GM12878 (cell line): ENCODE data around the gene RPS16. TPM values are rescaled to one million over a fixed set of nuclear protein-coding genes. Genes with fewer than 3 reads are reported as not detected.

ENCODE experiments used
- CBX5 ChIP-seq: sonication (generic); IDR thresholded peaks from 2 replicates; pipeline ENCODE4 v1.6.1; 2016; ENCODE audit warnings: low read depth, moderate library complexity, mild to moderate bottlenecking, inconsistent platforms
- CREB1 ChIP-seq: IDR thresholded peaks from 2 replicates; pipeline ENCODE4 v1.6.1; 2012; ENCODE audit warnings: low read depth, mild to moderate bottlenecking, inconsistent platforms
- EP300 ChIP-seq, 2 experiments: fragments of 150-350 bp in 1 of 2; IDR thresholded peaks; 2 replicates each; pipeline ENCODE4 v1.6.1; 2011 to 2012; ENCODE audit warnings: low read depth in 2 of 2, low read length in 2 of 2, borderline replicate concordance in 1 of 2, improper control_type of control experiment in 1 of 2, inconsistent platforms in 1 of 2; ENCODE audit not compliant: control insufficient read depth in 1 of 2
- ETV6 ChIP-seq, 2 experiments: fragments of 450-650 bp in 1 of 2; IDR thresholded peaks in 1 of 2; conservative IDR thresholded peaks in 1 of 2; 2 replicates each; pipeline ENCODE4 v1.6.1; 2014; ENCODE audit warnings: antibody characterized with exemption in 1 of 2, borderline replicate concordance in 1 of 2, low read depth in 1 of 2, mild to moderate bottlenecking in 1 of 2, moderate library complexity in 1 of 2
- IKZF2 ChIP-seq, 2 experiments: fragments of 450-650 bp; IDR thresholded peaks; 2 replicates each; pipeline ENCODE4 v1.6.1; 2017; ENCODE audit warnings: mild to moderate bottlenecking in 2 of 2, moderate library complexity in 2 of 2
- JUND ChIP-seq: IDR thresholded peaks from 2 replicates; pipeline ENCODE4 v1.6.1; 2012; ENCODE audit warnings: low read depth, mild to moderate bottlenecking, low read length, improper control_type of control experiment, moderate library complexity
- LARP7 ChIP-seq: fragments of 450-650 bp; IDR thresholded peaks from 2 replicates; pipeline ENCODE4 v1.6.1; 2017; ENCODE audit warnings: mild to moderate bottlenecking
- NBN ChIP-seq: fragments of 450-650 bp; IDR thresholded peaks from 2 replicates; pipeline ENCODE4 v1.6.1; 2016
- NFYB ChIP-seq: IDR thresholded peaks from 2 replicates; pipeline ENCODE4 v1.6.1; 2011; ENCODE audit warnings: low read depth, mild to moderate bottlenecking, low read length, improper control_type of control experiment, moderate library complexity; ENCODE audit not compliant: insufficient read depth
- NR2C1 ChIP-seq: fragments of 450-650 bp; IDR thresholded peaks from 2 replicates; pipeline ENCODE4 v1.6.1; 2017; ENCODE audit warnings: antibody characterized with exemption, mild to moderate bottlenecking, moderate library complexity
- NRF1 ChIP-seq: conservative IDR thresholded peaks from 2 replicates; pipeline ENCODE4 v1.6.1; 2011; ENCODE audit warnings: mild to moderate bottlenecking, low read depth, low read length, improper control_type of control experiment
- PML ChIP-seq: IDR thresholded peaks from 2 replicates; pipeline ENCODE4 v1.6.1; 2012; ENCODE audit warnings: low read length, inconsistent platforms
- POLR2AphosphoS2 ChIP-seq: IDR thresholded peaks from 2 replicates; pipeline ENCODE4 v1.6.1; 2011; ENCODE audit warnings: low read depth, mild to moderate bottlenecking, low read length, improper control_type of control experiment, moderate library complexity
- POU2F2 ChIP-seq: IDR thresholded peaks from 3 replicates; pipeline ENCODE4 v1.6.1; 2011; ENCODE audit warnings: low read depth, mild to moderate bottlenecking, low read length, borderline replicate concordance
- RUNX3 ChIP-seq: IDR thresholded peaks from 2 replicates; pipeline ENCODE4 v1.6.1; 2012; ENCODE audit warnings: low read length, inconsistent platforms
- SIN3A ChIP-seq: IDR thresholded peaks from 2 replicates; pipeline ENCODE4 v1.6.1; 2012; ENCODE audit warnings: low read depth, low read length, improper control_type of control experiment
- SP1 ChIP-seq: IDR thresholded peaks from one replicate; pipeline ENCODE4 v1.6.1; 2011; ENCODE audit warnings: low read depth, low read length
- SREBF1 ChIP-seq: IDR thresholded peaks from 2 replicates; pipeline ENCODE4 v1.6.1; 2012; ENCODE audit warnings: mild to moderate bottlenecking, low read length
- SRF ChIP-seq, 2 experiments: IDR thresholded peaks; 2 replicates each; pipeline ENCODE4 v1.6.1; 2011; ENCODE audit warnings: low read depth in 2 of 2, low read length in 2 of 2, mild to moderate bottlenecking in 1 of 2, moderate library complexity in 1 of 2
- TARDBP ChIP-seq: IDR thresholded peaks from 2 replicates; pipeline ENCODE4 v1.6.1; 2016; ENCODE audit warnings: borderline replicate concordance
- TCF12 ChIP-seq: IDR thresholded peaks from 2 replicates; pipeline ENCODE4 v1.6.1; 2011; ENCODE audit warnings: low read depth, mild to moderate bottlenecking, low read length
- TCF7 ChIP-seq: IDR thresholded peaks from 2 replicates; pipeline ENCODE4 v1.6.1; 2014; ENCODE audit warnings: antibody characterized with exemption, borderline replicate concordance
- ZZZ3 ChIP-seq: IDR thresholded peaks from 2 replicates; pipeline ENCODE4 v1.6.1; 2011; ENCODE audit warnings: low read depth; ENCODE audit not compliant: control insufficient read depth, insufficient read length
- polyA plus RNA-seq, 11 experiments: library from polyadenylated mRNA; depleted of rRNA in 4 of 11; unstranded in 6 of 11; stranded (reverse) in 5 of 11; fragments of >200 nt; fragmentation: Nextera tagmentation in 4 of 11; fragmentation: Illumina TruSeq in 1 of 11; extraction: Ambion mirVana in 4 of 11; extraction: Trizol in 1 of 11; gene quantifications; 1 replicate in 1 of 11; 2 replicates in 10 of 11; pipeline versions ENCODE4 v1.2.1 to v1.2.3, GENCODE V29; 2011 to 2016; ENCODE audit warnings: inconsistent platforms in 2 of 11, missing spikeins in 2 of 11, low read depth in 1 of 11
- total RNA-seq, 4 experiments: library from RNA; depleted of rRNA in 3 of 4; stranded (reverse); fragments of >200 nt in 3 of 4; fragmentation: Illumina TruSeq in 1 of 4; extraction: Trizol in 1 of 4; gene quantifications; 2 replicates each; pipeline versions ENCODE4 v1.2.1 to v1.2.3, GENCODE V29; 2013 to 2021
- TF ChIP-seq, protein P1 (sequence below): IDR thresholded peaks from 2 replicates; pipeline ENCODE4 v1.6.1; 2011; ENCODE audit warnings: mild to moderate bottlenecking, low read depth, low read length, moderate library complexity; ENCODE audit not compliant: insufficient replicate concordance
- TF ChIP-seq, protein P2 (sequence below): fragments of 450-650 bp; IDR thresholded peaks from 2 replicates; pipeline ENCODE4 v1.6.1; 2016; ENCODE audit warnings: mild to moderate bottlenecking
- TF ChIP-seq, protein P3 (sequence below): IDR thresholded peaks from 2 replicates; pipeline ENCODE4 v1.6.1; 2011; ENCODE audit warnings: borderline replicate concordance, low read depth, mild to moderate bottlenecking, moderate library complexity, mixed read lengths, low read length; ENCODE audit not compliant: insufficient read depth; ENCODE audit errors: extremely low read length
- TF ChIP-seq, protein P4 (sequence below): IDR thresholded peaks from 2 replicates; pipeline ENCODE4 v1.6.1; 2011; ENCODE audit warnings: low read depth, low read length, improper control_type of control experiment, borderline replicate concordance

Gene RPS16
- total and polyA plus RNA-seq, 10 of the 15 experiments (the other 5 are each of a cell fraction or from before 2014, with no cell fraction given) = 148 to 4,810 (median 2,343) TPM

DNA sequence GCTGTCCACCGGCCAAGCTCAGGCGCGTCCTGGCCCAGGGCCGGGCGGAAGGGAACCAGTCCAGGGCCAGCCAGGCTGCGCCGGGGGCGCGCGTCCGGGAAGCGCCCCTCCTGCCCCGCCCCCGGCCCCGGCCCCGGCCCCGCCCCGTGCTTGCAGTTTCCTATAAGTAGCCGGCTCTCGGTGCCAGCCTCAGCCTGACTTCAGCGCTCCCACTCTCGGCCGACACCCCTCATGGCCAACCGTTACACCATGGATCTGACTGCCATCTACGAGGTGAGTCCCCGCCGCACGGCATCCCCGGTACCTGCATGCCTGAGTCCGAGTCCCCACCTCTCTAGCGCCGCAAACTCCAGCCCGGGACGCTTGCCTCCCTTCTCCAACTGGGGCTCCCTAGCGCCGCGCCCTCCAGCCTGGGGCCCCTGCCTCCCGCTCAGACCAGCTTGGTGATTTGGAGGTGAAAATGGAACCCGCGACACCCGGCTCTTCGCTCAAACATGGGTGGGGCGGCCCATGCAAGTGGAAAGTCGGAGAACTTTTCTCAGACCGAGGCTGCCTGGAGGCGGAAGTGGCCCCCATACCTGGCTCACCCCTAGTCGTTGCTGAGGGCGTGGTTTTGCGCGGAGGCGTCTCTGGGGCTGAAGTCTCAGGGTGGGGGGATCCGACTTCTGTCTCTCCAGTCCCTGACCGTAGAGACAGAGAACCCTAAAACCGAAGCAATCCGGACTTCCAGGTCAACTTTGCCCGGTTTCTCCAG is 28.9 kb downstream of the RPS16 start, which contains the start of gene ZFP36 (continued):
- TF ChIP-seq NFYB (no peak), LARP7 (peak; percentile 96; the same call in 1 of the 2 replicates), TCF7 (no peak), RUNX3 (no peak), SREBF1 (no peak), EP300 (IDR thresholded peaks at IDR 0.05; ENCODE audit: borderline replicate concordance in 1 of 2, control insufficient read depth in 1 of 2, low read depth in 2 of 2, low read length in 2 of 2) (no peak), IKZF2 (IDR thresholded peaks at IDR 0.05) (peak in 1 of 2 experiments; percentile 28; a peak in 1 of 4 replicates), POLR2AphosphoS2 (peak; percentile 100), POU2F2 (peak; percentile 99), PML (no peak), TARDBP (0 out of 2 replicates have a peak, but pooled peaks have one; percentile 49), NRF1 (no peak), NR2C1 (no peak), ZZZ3 (no peak), SRF (IDR thresholded peaks at IDR 0.05; ENCODE audit: low read depth in 2 of 2, low read length in 2 of 2) (peak; percentile 97 to 98), SIN3A (0 out of 2 replicates have a peak, but pooled peaks have one; percentile 71), CREB1 (no peak), NBN (peak; percentile 79), SP1 (peak; percentile 10), ETV6 (conservative IDR thresholded peaks at IDR 0.05 in 1 of 2, IDR thresholded peaks at IDR 0.05 in 1 of 2; ENCODE audit: borderline replicate concordance in 1 of 2, low read depth in 1 of 2) (no peak), CBX5 (no peak), TCF12 (peak; percentile 77; the same call in 1 of the 2 replicates), JUND (no peak)
- TF ChIP-seq, protein P1, sequence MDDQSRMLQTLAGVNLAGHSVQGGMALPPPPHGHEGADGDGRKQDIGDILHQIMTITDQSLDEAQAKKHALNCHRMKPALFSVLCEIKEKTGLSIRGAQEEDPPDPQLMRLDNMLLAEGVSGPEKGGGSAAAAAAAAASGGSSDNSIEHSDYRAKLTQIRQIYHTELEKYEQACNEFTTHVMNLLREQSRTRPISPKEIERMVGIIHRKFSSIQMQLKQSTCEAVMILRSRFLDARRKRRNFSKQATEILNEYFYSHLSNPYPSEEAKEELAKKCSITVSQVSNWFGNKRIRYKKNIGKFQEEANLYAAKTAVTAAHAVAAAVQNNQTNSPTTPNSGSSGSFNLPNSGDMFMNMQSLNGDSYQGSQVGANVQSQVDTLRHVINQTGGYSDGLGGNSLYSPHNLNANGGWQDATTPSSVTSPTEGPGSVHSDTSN = no peak
- TF ChIP-seq, protein P2, sequence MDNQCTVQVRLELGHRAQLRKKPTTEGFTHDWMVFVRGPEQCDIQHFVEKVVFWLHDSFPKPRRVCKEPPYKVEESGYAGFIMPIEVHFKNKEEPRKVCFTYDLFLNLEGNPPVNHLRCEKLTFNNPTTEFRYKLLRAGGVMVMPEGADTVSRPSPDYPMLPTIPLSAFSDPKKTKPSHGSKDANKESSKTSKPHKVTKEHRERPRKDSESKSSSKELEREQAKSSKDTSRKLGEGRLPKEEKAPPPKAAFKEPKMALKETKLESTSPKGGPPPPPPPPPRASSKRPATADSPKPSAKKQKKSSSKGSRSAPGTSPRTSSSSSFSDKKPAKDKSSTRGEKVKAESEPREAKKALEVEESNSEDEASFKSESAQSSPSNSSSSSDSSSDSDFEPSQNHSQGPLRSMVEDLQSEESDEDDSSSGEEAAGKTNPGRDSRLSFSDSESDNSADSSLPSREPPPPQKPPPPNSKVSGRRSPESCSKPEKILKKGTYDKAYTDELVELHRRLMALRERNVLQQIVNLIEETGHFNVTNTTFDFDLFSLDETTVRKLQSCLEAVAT = peak; percentile 99
- TF ChIP-seq, protein P3, sequence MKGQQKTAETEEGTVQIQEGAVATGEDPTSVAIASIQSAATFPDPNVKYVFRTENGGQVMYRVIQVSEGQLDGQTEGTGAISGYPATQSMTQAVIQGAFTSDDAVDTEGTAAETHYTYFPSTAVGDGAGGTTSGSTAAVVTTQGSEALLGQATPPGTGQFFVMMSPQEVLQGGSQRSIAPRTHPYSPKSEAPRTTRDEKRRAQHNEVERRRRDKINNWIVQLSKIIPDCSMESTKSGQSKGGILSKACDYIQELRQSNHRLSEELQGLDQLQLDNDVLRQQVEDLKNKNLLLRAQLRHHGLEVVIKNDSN = no peak
- TF ChIP-seq, protein P4, sequence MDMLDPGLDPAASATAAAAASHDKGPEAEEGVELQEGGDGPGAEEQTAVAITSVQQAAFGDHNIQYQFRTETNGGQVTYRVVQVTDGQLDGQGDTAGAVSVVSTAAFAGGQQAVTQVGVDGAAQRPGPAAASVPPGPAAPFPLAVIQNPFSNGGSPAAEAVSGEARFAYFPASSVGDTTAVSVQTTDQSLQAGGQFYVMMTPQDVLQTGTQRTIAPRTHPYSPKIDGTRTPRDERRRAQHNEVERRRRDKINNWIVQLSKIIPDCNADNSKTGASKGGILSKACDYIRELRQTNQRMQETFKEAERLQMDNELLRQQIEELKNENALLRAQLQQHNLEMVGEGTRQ = no peak; the same call in 1 of the 2 replicates
